ENCODE measurements around the gene ZNHIT1. TPM values are rescaled to one million over a fixed set of nuclear protein-coding genes. Genes with fewer than 3 reads are reported as not detected.

The ZNHIT1 gene
- total RNA-seq, 1 donor from 2014 or later = 115 TPM

DNA sequence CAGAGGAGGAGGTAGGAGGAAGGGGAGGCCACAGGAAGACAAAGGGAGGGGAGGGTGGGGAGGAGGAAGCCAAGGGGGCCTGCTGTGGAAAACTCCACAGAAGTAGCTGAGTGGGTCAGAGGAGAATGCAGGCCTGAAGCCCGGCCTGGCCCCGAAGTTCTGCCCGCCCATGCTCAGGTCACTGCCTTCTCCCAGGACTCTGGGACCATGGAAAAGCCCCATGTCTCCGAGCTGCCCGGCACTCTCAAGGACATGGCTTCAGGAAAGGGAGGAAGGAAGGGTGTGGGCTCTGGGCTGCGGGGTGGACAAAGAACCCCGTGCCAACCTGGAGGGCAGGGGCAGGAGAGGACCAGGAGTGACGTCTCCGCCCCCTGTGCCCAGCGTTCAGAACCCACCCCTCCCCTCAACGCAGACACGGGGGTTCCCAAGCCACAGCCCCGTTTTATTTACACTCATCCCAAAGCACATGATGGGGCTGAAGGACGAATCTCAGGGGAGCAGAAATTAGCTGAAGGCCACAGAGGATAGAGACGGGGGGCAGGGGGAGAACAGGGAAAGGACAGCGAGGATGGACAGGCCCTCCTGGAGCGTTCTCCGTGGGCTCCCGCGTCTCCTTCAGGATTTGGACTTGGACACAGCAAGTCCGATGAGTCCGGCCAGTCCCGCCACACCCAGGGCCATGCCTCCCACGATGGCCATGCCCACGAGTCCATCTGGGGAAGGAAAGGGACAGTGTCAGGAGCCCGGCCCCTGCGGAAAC lies 21.4 kb downstream of the ZNHIT1 start:
- H3K9ac ChIP-seq (ENCODE audit: low read length) = no peak overlapping the region
- H3K4me2 ChIP-seq (ENCODE audit: low read length) = no peak overlapping the region
- H4K20me1 ChIP-seq (ENCODE audit: insufficient read depth, low read length) = peaks cover 62% of the 10 kb centered on the region
- H3K27me3 ChIP-seq (ENCODE audit: insufficient read depth, low read length) = no peaks in the 10 kb centered on the region
- H3K4me1 Mint-ChIP-seq (ENCODE audit: low read depth, unreplicated experiment) = peaks cover 9% of the 10 kb centered on the region
- peaks cover 30% of the 10 kb centered on the region for H3K79me2 ChIP-seq (ENCODE audit: insufficient read depth, low read length)
- H3K4me3 Mint-ChIP-seq (ENCODE audit: unreplicated experiment) = no peak overlapping the region
- peaks cover 2% of the 10 kb centered on the region for H3K36me3 ChIP-seq (ENCODE audit: insufficient read depth, low read length)
- no peak overlapping the region for H3K27ac ChIP-seq (ENCODE audit: low read depth, low read length)
- H2AFZ ChIP-seq (ENCODE audit: low read depth, low read length) = no peak overlapping the region
- peaks cover 5% of the 10 kb centered on the region for H3K36me3 Mint-ChIP-seq (ENCODE audit: low read depth, unreplicated experiment)
- TF ChIP-seq EZH2 (IDR thresholded peaks at IDR 0.05; ENCODE audit: insufficient read depth, low read length) (no peak), CTCF (IDR thresholded peaks at IDR 0.05; ENCODE audit: insufficient read depth, low read depth, low read length) (no peak)
- H3K9me3 ChIP-seq (ENCODE audit: insufficient read depth, low read depth, low read length) = no peaks in the 10 kb centered on the region
- peaks cover 6% of the 10 kb centered on the region for H3K4me1 ChIP-seq (ENCODE audit: insufficient read depth, low read length)
- H3K4me3 ChIP-seq (ENCODE audit: insufficient read depth, low read depth, low read length) = no peak overlapping the region
- FAIRE-seq = no peak
- no peaks in the 10 kb centered on the region for H3K27me3 Mint-ChIP-seq (ENCODE audit: low read depth, unreplicated experiment)
- no peak overlapping the region for H3K27ac Mint-ChIP-seq (ENCODE audit: unreplicated experiment)
- no peak for DNase-seq (ENCODE audit: low read depth)
- no peaks in the 10 kb centered on the region for H3K9me3 Mint-ChIP-seq (ENCODE audit: unreplicated experiment)

DNA sequence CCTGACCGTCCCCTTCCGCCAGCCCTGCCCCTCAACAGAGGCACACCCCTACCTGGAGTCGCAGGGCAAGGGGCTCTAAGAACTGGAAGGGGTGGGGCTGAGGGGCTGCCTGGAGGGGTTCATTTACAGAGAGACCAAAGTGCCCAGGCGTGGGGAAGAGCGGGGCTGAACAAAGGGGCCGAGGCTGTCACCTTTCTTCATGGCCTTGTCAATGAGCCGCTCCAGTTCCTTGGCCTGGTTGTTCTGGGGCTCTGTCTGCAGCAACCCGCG lies 21.9 kb downstream of the ZNHIT1 start:
- Mint-ChIP-seq H3K9me3 (ENCODE audit: unreplicated experiment) (no peaks in the 10 kb centered on the region), H3K27me3 (ENCODE audit: low read depth, unreplicated experiment) (no peaks in the 10 kb centered on the region), H3K4me3 (ENCODE audit: unreplicated experiment) (no peak overlapping the region), H3K27ac (ENCODE audit: unreplicated experiment) (no peak overlapping the region), H3K4me1 (ENCODE audit: low read depth, unreplicated experiment) (peaks cover 9% of the 10 kb centered on the region), H3K36me3 (ENCODE audit: low read depth, unreplicated experiment) (peaks cover 5% of the 10 kb centered on the region)
- no peak for FAIRE-seq
- Histone ChIP-seq H2AFZ (ENCODE audit: low read depth, low read length) (no peak overlapping the region), H4K20me1 (ENCODE audit: insufficient read depth, low read length) (peaks cover 61% of the 10 kb centered on the region), H3K4me3 (ENCODE audit: insufficient read depth, low read depth, low read length) (no peak overlapping the region), H3K9ac (ENCODE audit: low read length) (no peak overlapping the region), H3K9me3 (ENCODE audit: insufficient read depth, low read depth, low read length) (no peaks in the 10 kb centered on the region), H3K36me3 (ENCODE audit: insufficient read depth, low read length) (peaks cover 2% of the 10 kb centered on the region), H3K27me3 (ENCODE audit: insufficient read depth, low read length) (no peaks in the 10 kb centered on the region), H3K79me2 (ENCODE audit: insufficient read depth, low read length) (peaks cover 30% of the 10 kb centered on the region), H3K4me1 (ENCODE audit: insufficient read depth, low read length) (peaks cover 6% of the 10 kb centered on the region), H3K27ac (ENCODE audit: low read depth, low read length) (no peak overlapping the region), H3K4me2 (ENCODE audit: low read length) (no peak overlapping the region)
- TF ChIP-seq EZH2 (IDR thresholded peaks at IDR 0.05; ENCODE audit: insufficient read depth, low read length) = no peak
- DNase-seq (ENCODE audit: low read depth) = no peak

DNA sequence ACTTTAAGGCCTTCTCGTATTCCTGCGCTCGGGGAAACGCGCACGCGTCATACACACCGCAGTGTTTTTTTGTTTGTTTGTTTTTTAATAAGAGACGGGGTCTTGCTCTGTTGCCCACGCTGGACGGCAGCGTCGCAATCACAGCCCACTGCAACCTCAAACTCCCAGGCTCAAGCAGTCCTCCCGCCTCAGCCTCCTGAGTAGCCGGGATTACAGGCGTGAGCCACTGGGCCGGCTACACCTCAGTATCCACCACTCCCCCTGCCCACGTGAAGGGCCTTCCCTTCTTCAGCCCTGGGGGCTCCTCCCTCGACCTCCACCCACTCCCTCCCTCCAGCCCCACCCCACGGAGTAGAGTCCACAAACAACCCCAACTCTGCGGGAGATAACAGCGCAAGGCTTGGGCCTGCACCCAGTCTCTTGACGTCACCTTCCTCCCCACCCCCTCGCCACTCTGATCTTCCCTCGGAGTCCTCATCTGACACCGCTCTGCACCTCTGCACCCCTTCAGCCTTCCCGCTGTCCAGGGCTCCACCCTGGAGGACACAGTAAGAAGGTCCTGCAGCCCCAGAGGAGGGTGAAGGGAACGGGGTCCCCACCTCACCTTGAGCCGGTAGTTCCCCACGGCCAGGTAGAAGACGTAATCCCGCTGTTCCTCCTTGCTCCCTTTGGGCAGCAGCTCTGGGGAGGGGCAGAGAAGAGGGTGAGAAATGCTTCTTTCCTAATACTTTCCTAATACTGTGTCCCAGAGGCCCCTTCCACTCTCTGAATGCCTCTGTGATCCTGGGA lies 22.5 kb downstream of the ZNHIT1 start:
- peaks cover 56% of the 10 kb centered on the region for H4K20me1 ChIP-seq (ENCODE audit: insufficient read depth, low read length)
- H3K79me2 ChIP-seq (ENCODE audit: insufficient read depth, low read length) = peaks cover 35% of the 10 kb centered on the region
- no peaks in the 10 kb centered on the region for H3K9me3 ChIP-seq (ENCODE audit: insufficient read depth, low read depth, low read length)
- FAIRE-seq (no peak), DNase-seq (ENCODE audit: low read depth) (no peak)
- peaks cover 2% of the 10 kb centered on the region for H3K36me3 ChIP-seq (ENCODE audit: insufficient read depth, low read length)
- no peak overlapping the region for H3K27ac Mint-ChIP-seq (ENCODE audit: unreplicated experiment)
- peaks cover 5% of the 10 kb centered on the region for H3K36me3 Mint-ChIP-seq (ENCODE audit: low read depth, unreplicated experiment)
- TF ChIP-seq CTCF (IDR thresholded peaks at IDR 0.05; ENCODE audit: insufficient read depth, low read depth, low read length) (no peak), EZH2 (IDR thresholded peaks at IDR 0.05; ENCODE audit: insufficient read depth, low read length) (no peak)
- H3K4me2 ChIP-seq (ENCODE audit: low read length) = no peak overlapping the region
- no peaks in the 10 kb centered on the region for H3K9me3 Mint-ChIP-seq (ENCODE audit: unreplicated experiment)
- H3K27me3 ChIP-seq (ENCODE audit: insufficient read depth, low read length) = no peaks in the 10 kb centered on the region
- no peak overlapping the region for H3K4me3 ChIP-seq (ENCODE audit: insufficient read depth, low read depth, low read length)
- H2AFZ ChIP-seq (ENCODE audit: low read depth, low read length) = no peak overlapping the region
- H3K9ac ChIP-seq (ENCODE audit: low read length) = no peak overlapping the region
- H3K27ac ChIP-seq (ENCODE audit: low read depth, low read length) = no peak overlapping the region
- peaks cover 9% of the 10 kb centered on the region for H3K4me1 Mint-ChIP-seq (ENCODE audit: low read depth, unreplicated experiment)
- H3K27me3 Mint-ChIP-seq (ENCODE audit: low read depth, unreplicated experiment) = no peaks in the 10 kb centered on the region
- no peak overlapping the region for H3K4me3 Mint-ChIP-seq (ENCODE audit: unreplicated experiment)
- H3K4me1 ChIP-seq (ENCODE audit: insufficient read depth, low read length) = peaks cover 9% of the 10 kb centered on the region
